Activated naive CD8-positive, alpha-beta T cell treated with anti-CD3 and anti-CD28 coated beads, Interleukin-2, amount 10 ng/mL, durations not matched to agents 7 days and 5 days (primary cell): ENCODE measurements around the gene AFF1. TPM values are rescaled to one million over a fixed set of nuclear protein-coding genes. Genes with fewer than 3 reads are reported as not detected.

ENCODE experiments used
- ATAC-seq: fragments of 150-1000 bp; cut with Tn5 transposase; one replicate; pipeline ENCODE4 v1.10.0; 2021; ENCODE audit warnings: low read depth, moderate library complexity
- POLR2A ChIA-PET: fragments of 350-600 bp; sonication (Branson Sonifier 250); formaldehyde crosslinking; loops from one replicate; lab custom pipeline; 2021; ENCODE audit warnings: antibody characterized with exemption; lab: Charles Lee
- DNase-seq: peaks from one replicate; pipeline ENCODE4 v3.0.0; 2021
- H3K27ac Mint-ChIP-seq: one replicate; pipeline ENCODE4 v1.8.0; 2022; ENCODE audit warnings: mild to moderate bottlenecking, mixed read lengths
- H3K27me3 Mint-ChIP-seq: one replicate; pipeline ENCODE4 v1.8.0; 2022; ENCODE audit warnings: mild to moderate bottlenecking, moderate library complexity, mixed read lengths
- H3K36me3 Mint-ChIP-seq: one replicate; pipeline ENCODE4 v1.8.0; 2021; ENCODE audit warnings: mild to moderate bottlenecking, mixed read lengths
- H3K4me1 Mint-ChIP-seq: one replicate; pipeline ENCODE4 v1.8.0; 2021; ENCODE audit warnings: mixed read lengths
- H3K4me3 Mint-ChIP-seq: one replicate; pipeline ENCODE4 v1.8.0; 2022; ENCODE audit warnings: mild to moderate bottlenecking, moderate library complexity, mixed read lengths
- H3K9me3 Mint-ChIP-seq: one replicate; pipeline ENCODE4 v1.8.0; 2021; ENCODE audit warnings: mixed read lengths
- total RNA-seq, 2 experiments: library from RNA; stranded (reverse); gene quantifications; one replicate each; pipeline ENCODE4 v1.2.3, GENCODE V29; 2021

Gene AFF1
- total RNA-seq, 2 experiments from 2014 or later = 57.1 to 62.5 TPM

GRCh38 chr4:86928400-86929255, 6.2 kb upstream of the AFF1 start:
- Mint-ChIP-seq H3K4me1 (peaks cover 8% of the 10 kb centered on the region), H3K27me3 (no peaks in the 10 kb centered on the region), H3K27ac (no peak overlapping the region), H3K36me3 (peaks cover 7% of the 10 kb centered on the region), H3K9me3 (no peaks in the 10 kb centered on the region), H3K4me3 (no peak overlapping the region)
- POLR2A ChIA-PET = interaction anchor here (1.1 to 1.7 kb wide), 2 partner anchors 78 to 83 kb away, joined by 3 to 5 read pairs; no protein-coding TSS in a partner anchor
- ATAC-seq (no peak), DNase-seq (no peak)

GRCh38 chr4:86934147-86934770, 552 bp upstream of the AFF1 start:
- ATAC-seq (no peak), DNase-seq (no peak)
- Mint-ChIP-seq H3K36me3 (peaks cover 6% of the 10 kb centered on the region), H3K4me3 (peak overlapping the region; percentile 84), H3K27me3 (no peaks in the 10 kb centered on the region), H3K27ac (peak overlapping the region; percentile 90), H3K4me1 (peaks cover 28% of the 10 kb centered on the region), H3K9me3 (no peaks in the 10 kb centered on the region)
- POLR2A ChIA-PET = interaction anchor here (0.6 to 2.9 kb wide), 9 partner anchors 12 to 185 kb away, joined by 3 to 111 read pairs (median 4); no protein-coding TSS in a partner anchor

- no peaks in the 10 kb centered on the region for H3K9me3 Mint-ChIP-seq
- DNase-seq (no peak), ATAC-seq (no peak)
- H3K4me3 Mint-ChIP-seq = peak overlapping the region; percentile 91
- peaks cover 7% of the 10 kb centered on the region for H3K36me3 Mint-ChIP-seq
- peaks cover 38% of the 10 kb centered on the region for H3K4me1 Mint-ChIP-seq
- peak overlapping the region; percentile 92 for H3K27ac Mint-ChIP-seq
- POLR2A ChIA-PET = interaction anchor here (0.8 to 2.9 kb wide), 7 partner anchors 13 to 183 kb away, joined by 3 to 111 read pairs (median 4); no protein-coding TSS in a partner anchor
- no peaks in the 10 kb centered on the region for H3K27me3 Mint-ChIP-seq
These were observed 698 bp downstream of the AFF1 start for GRCh38 chr4:86935566-86935852.

- POLR2A ChIA-PET = interaction anchor here (1.1 to 2.9 kb wide), 5 partner anchors 13 to 161 kb away, joined by 3 to 111 read pairs (median 9); no protein-coding TSS in a partner anchor
- peak; percentile 75 for DNase-seq
- ATAC-seq = peak; percentile 64
- no peaks in the 10 kb centered on the region for H3K9me3 Mint-ChIP-seq
- peak overlapping the region; percentile 92 for H3K27ac Mint-ChIP-seq
- H3K4me3 Mint-ChIP-seq = peak overlapping the region; percentile 91
- H3K27me3 Mint-ChIP-seq = no peaks in the 10 kb centered on the region
- peaks cover 38% of the 10 kb centered on the region for H3K4me1 Mint-ChIP-seq
- peaks cover 4% of the 10 kb centered on the region for H3K36me3 Mint-ChIP-seq
These were observed 1.3 kb downstream of the AFF1 start for GRCh38 chr4:86935853-86936733.

- Mint-ChIP-seq H3K27ac (peak overlapping the region; percentile 50), H3K27me3 (no peaks in the 10 kb centered on the region), H3K36me3 (peaks cover 3% of the 10 kb centered on the region), H3K4me1 (peaks cover 34% of the 10 kb centered on the region), H3K4me3 (peak overlapping the region; percentile 33), H3K9me3 (no peaks in the 10 kb centered on the region)
- DNase-seq (no peak), ATAC-seq (no peak)
- POLR2A ChIA-PET = interaction anchor here (0.6 to 2.5 kb wide), 4 partner anchors 12 to 102 kb away, joined by 3 to 24 read pairs (median 4); no protein-coding TSS in a partner anchor
These were observed 4.1 kb downstream of the AFF1 start for GRCh38 chr4:86938771-86939520.

- Mint-ChIP-seq H3K27ac (peak overlapping the region; percentile 50), H3K9me3 (no peaks in the 10 kb centered on the region), H3K27me3 (no peaks in the 10 kb centered on the region), H3K4me3 (peak overlapping the region; percentile 33), H3K4me1 (peaks cover 35% of the 10 kb centered on the region), H3K36me3 (peaks cover 3% of the 10 kb centered on the region)
- ATAC-seq = no peak
- POLR2A ChIA-PET = interaction anchor here (1.0 to 2.5 kb wide), 3 partner anchors 11 to 67 kb away, joined by 3 to 24 read pairs (median 6); no protein-coding TSS in a partner anchor
- no peak for DNase-seq
These were observed 5.1 kb downstream of the AFF1 start for GRCh38 chr4:86939729-86940575.

GRCh38 chr4:86940920-86941460, 6.2 kb downstream of the AFF1 start:
- no peaks in the 10 kb centered on the region for H3K27me3 Mint-ChIP-seq
- peaks cover 35% of the 10 kb centered on the region for H3K4me1 Mint-ChIP-seq
- H3K9me3 Mint-ChIP-seq = no peaks in the 10 kb centered on the region
- ATAC-seq (no peak), DNase-seq (no peak)
- H3K27ac Mint-ChIP-seq = no peak overlapping the region
- H3K36me3 Mint-ChIP-seq = peaks cover 3% of the 10 kb centered on the region
- POLR2A ChIA-PET = interaction anchor here (1.7 kb wide), 1 partner anchor 65 kb away, joined by 6 read pairs; no protein-coding TSS in a partner anchor
- H3K4me3 Mint-ChIP-seq = no peak overlapping the region

GRCh38 chr4:86942185-86942666, 7.4 kb downstream of the AFF1 start:
- H3K27me3 Mint-ChIP-seq = no peaks in the 10 kb centered on the region
- ATAC-seq (no peak), DNase-seq (no peak)
- H3K27ac Mint-ChIP-seq = no peak overlapping the region
- no peak overlapping the region for H3K4me3 Mint-ChIP-seq
- H3K36me3 Mint-ChIP-seq = peaks cover 6% of the 10 kb centered on the region
- POLR2A ChIA-PET = interaction anchor here (1.7 kb wide), 1 partner anchor 64 kb away, joined by 6 read pairs; no protein-coding TSS in a partner anchor
- H3K9me3 Mint-ChIP-seq = no peaks in the 10 kb centered on the region
- peaks cover 30% of the 10 kb centered on the region for H3K4me1 Mint-ChIP-seq

- Mint-ChIP-seq H3K36me3 (peaks cover 4% of the 10 kb centered on the region), H3K27me3 (no peaks in the 10 kb centered on the region), H3K9me3 (no peaks in the 10 kb centered on the region), H3K4me3 (no peak overlapping the region), H3K27ac (no peak overlapping the region), H3K4me1 (peaks cover 22% of the 10 kb centered on the region)
- POLR2A ChIA-PET = no interaction called here
- no peak for DNase-seq
- ATAC-seq = no peak
These were observed 10.4 kb downstream of the AFF1 start for GRCh38 chr4:86944964-86945781.

- Mint-ChIP-seq H3K9me3 (no peaks in the 10 kb centered on the region), H3K4me1 (peaks cover 19% of the 10 kb centered on the region), H3K27me3 (no peaks in the 10 kb centered on the region), H3K36me3 (peaks cover 6% of the 10 kb centered on the region), H3K27ac (no peak overlapping the region), H3K4me3 (peak overlapping the region; percentile 18)
- no peak for DNase-seq
- ATAC-seq = no peak
- POLR2A ChIA-PET = no interaction called here
These were observed 12.2 kb downstream of the AFF1 start for GRCh38 chr4:86946868-86947500.
